BE2C (cell line): ENCODE data around the gene P2RY6. TPM values are rescaled to one million over a fixed set of nuclear protein-coding genes. Genes with fewer than 3 reads are reported as not detected.

Source experiments
- DNase-seq: peaks from one replicate; pipeline ENCODE4 v3.0.0-alpha.2; 2020
- H3K27me3 ChIP-seq: fragments of 250-450 bp; sonication (Bioruptor Pico); 2 replicates; pipeline ENCODE4 v1.5.1; 2020; ENCODE audit warnings: mild to moderate bottlenecking
- H3K36me3 ChIP-seq: fragments of 250-450 bp; sonication (Bioruptor Pico); 2 replicates; pipeline ENCODE4 v1.5.1; 2020; ENCODE audit warnings: mild to moderate bottlenecking
- H3K4me1 ChIP-seq: fragments of 250-450 bp; sonication (Bioruptor Pico); 2 replicates; pipeline ENCODE4 v1.5.1; 2020
- H3K4me3 ChIP-seq: 2 replicates; pipeline ENCODE4 v1.5.1; 2011; ENCODE audit warnings: low read depth, low read length
- H3K9me3 ChIP-seq: fragments of 250-450 bp; sonication (Bioruptor Pico); 2 replicates; pipeline ENCODE4 v1.5.1; 2020
- CTCF ChIP-seq: IDR thresholded peaks from 2 replicates; pipeline ENCODE4 v1.5.1; 2012; ENCODE audit warnings: mild to moderate bottlenecking, low read depth, low read length
- polyA plus RNA-seq: library from polyadenylated mRNA; unstranded; fragments of >200 nt; gene quantifications from one replicate; pipeline ENCODE4 v1.2.1, GENCODE V29; 2012; ENCODE audit warnings: low read depth, missing spikeins; ENCODE audit not compliant: insufficient read length, insufficient read depth

P2RY6 gene
- polyA plus RNA-seq = 6.5 TPM

GRCh38 chr11:73271936-73272679, at the start of gene P2RY6:
Gene P2RY6 (plus strand): TSS chr11:73272338. CDS start chr11:73296519, 24,181 bp downstream.
- H3K27me3 ChIP-seq = no peaks in the 10 kb centered on the region
- H3K9me3 ChIP-seq = no peaks in the 10 kb centered on the region
- DNase-seq = peak; percentile 92
- TF ChIP-seq CTCF = no peak
- H3K4me1 ChIP-seq = peaks cover 39% of the 10 kb centered on the region
- H3K4me3 ChIP-seq = peak within 1 kb of the TSS; percentile 65
- peaks cover 24% of the 10 kb centered on the region for H3K36me3 ChIP-seq

- no peaks in the 10 kb centered on the region for H3K27me3 ChIP-seq
- no peak for TF ChIP-seq CTCF
- H3K9me3 ChIP-seq = no peaks in the 10 kb centered on the region
- no peaks in the 10 kb centered on the region for H3K4me1 ChIP-seq
- no peaks in the 10 kb centered on the region for H3K36me3 ChIP-seq
- no peak overlapping the region for H3K4me3 ChIP-seq
- DNase-seq = peak; percentile 2
These were observed 48.0 kb upstream of the P2RY6 start for GRCh38 chr11:73223998-73224730.

- DNase-seq = no peak
- no peak for TF ChIP-seq CTCF
- no peaks in the 10 kb centered on the region for H3K4me1 ChIP-seq
- no peaks in the 10 kb centered on the region for H3K27me3 ChIP-seq
- no peaks in the 10 kb centered on the region for H3K36me3 ChIP-seq
- no peak overlapping the region for H3K4me3 ChIP-seq
- no peaks in the 10 kb centered on the region for H3K9me3 ChIP-seq
These were observed 47.0 kb upstream of the P2RY6 start for GRCh38 chr11:73225001-73225686.

GRCh38 chr11:73225851-73226250, 46.3 kb upstream of the P2RY6 start:
- no peak for TF ChIP-seq CTCF
- no peaks in the 10 kb centered on the region for H3K4me1 ChIP-seq

GRCh38 chr11:73226297-73227006, 45.7 kb upstream of the P2RY6 start:
- no peak for DNase-seq
- Histone ChIP-seq H3K4me3 (no peak overlapping the region), H3K27me3 (no peaks in the 10 kb centered on the region), H3K36me3 (no peaks in the 10 kb centered on the region), H3K4me1 (no peaks in the 10 kb centered on the region), H3K9me3 (no peaks in the 10 kb centered on the region)
- TF ChIP-seq CTCF = no peak

More at GRCh38 chr11:73225851-73226250, 46.3 kb upstream of the P2RY6 start:
- no peak overlapping the region for H3K4me3 ChIP-seq
- no peak for DNase-seq
- H3K27me3 ChIP-seq = no peaks in the 10 kb centered on the region
- H3K9me3 ChIP-seq = no peaks in the 10 kb centered on the region
- H3K36me3 ChIP-seq = no peaks in the 10 kb centered on the region
